DND-41 (cell line): ENCODE results near the gene LHCGR.

Experiments used
- CTCF ChIP-seq: IDR thresholded peaks from 2 replicates; pipeline ENCODE4 v1.5.1; 2012; ENCODE audit warnings: borderline replicate concordance, low read length, moderate library complexity, mild to moderate bottlenecking; ENCODE audit not compliant: poor library complexity, severe bottlenecking; ENCODE audit errors: extremely low read depth
- EZH2 ChIP-seq: IDR thresholded peaks from 3 replicates; pipeline ENCODE4 v1.6.1; 2012; ENCODE audit warnings: borderline replicate concordance, low read depth, mild to moderate bottlenecking, moderate library complexity, low read length, inconsistent platforms; ENCODE audit not compliant: severe bottlenecking

GRCh38 chr2:48790407-48791170 is 35.1 kb upstream of the LHCGR start:
- no peak for TF ChIP-seq CTCF
- no peak for TF ChIP-seq EZH2
